ENCODE results near the gene LIPC. TPM values are rescaled to one million over a fixed set of nuclear protein-coding genes. Genes with fewer than 3 reads are reported as not detected.

LIPC gene
- total and polyA plus RNA-seq, 8 donors, result 0.69 to 5.5 (median 1.5) TPM

DNA sequence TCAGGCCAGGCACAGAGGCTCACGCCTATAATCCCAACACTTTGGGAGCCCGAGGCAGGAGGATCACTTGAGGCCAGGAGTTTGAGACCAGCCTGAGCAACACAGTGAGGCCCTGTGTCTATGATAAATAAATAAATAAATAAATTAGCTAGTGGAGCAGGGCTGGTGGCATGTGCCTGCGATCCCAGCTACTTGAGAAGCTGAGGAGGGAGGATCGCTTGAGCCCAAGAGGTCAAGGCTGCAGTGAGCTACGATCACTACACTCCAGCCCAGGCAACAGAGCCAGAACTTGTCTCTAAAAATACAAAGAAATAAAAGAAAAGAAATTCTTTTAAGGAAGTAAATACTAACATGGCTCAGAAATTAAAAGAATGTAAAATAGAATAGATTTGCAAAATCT lies 91.8 kb downstream of the LIPC start:
- ATAC-seq, result no peak
- H3K27me3 ChIP-seq, result no peaks in the 10 kb centered on the region
- H3K9me3 ChIP-seq, result no peaks in the 10 kb centered on the region
- 93% methylated on average over 5 of the region's 5 CpGs for WGBS, 2 donors
- H3K36me3 ChIP-seq, result no peaks in the 10 kb centered on the region
- FAIRE-seq, result no peak
- intact Hi-C loops (cut with DNase I), result no loop called here
- no peak overlapping the region for H3K4me3 ChIP-seq
- H3K27ac ChIP-seq, result peak overlapping the region in 1 of 4 donors; percentile 10
- H3K4me1 ChIP-seq, result peaks cover 16 to 29% (median 18%) of the 10 kb centered on the region in 3 donors
- no peak for DNase-seq
- TF ChIP-seq, protein P1, sequence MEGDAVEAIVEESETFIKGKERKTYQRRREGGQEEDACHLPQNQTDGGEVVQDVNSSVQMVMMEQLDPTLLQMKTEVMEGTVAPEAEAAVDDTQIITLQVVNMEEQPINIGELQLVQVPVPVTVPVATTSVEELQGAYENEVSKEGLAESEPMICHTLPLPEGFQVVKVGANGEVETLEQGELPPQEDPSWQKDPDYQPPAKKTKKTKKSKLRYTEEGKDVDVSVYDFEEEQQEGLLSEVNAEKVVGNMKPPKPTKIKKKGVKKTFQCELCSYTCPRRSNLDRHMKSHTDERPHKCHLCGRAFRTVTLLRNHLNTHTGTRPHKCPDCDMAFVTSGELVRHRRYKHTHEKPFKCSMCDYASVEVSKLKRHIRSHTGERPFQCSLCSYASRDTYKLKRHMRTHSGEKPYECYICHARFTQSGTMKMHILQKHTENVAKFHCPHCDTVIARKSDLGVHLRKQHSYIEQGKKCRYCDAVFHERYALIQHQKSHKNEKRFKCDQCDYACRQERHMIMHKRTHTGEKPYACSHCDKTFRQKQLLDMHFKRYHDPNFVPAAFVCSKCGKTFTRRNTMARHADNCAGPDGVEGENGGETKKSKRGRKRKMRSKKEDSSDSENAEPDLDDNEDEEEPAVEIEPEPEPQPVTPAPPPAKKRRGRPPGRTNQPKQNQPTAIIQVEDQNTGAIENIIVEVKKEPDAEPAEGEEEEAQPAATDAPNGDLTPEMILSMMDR (IDR thresholded peaks at IDR 0.05), result no peak

DNA sequence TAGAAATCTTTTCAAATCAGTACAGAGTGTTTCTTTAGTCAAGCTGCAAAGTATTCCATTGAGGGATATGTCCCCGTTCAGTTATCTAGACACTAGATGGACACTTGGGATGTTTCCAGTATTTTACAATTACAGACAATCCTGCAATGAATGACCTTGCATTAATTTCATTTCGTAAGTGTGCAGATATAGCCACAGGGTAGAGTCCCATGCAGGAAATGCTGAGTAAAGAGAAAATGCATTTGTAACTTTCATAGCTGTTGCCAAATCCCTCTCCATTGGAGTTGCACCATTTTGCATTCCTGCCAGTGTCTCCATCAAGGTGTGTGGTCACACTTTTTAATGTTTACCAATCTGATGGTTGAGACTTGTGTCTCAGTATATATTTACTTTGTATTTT lies 92.5 kb downstream of the LIPC start:
- intact Hi-C loops (cut with DNase I), result no loop called here
- H3K4me3 ChIP-seq, result no peak overlapping the region
- H3K4me1 ChIP-seq, result peaks cover 18 to 35% (median 21%) of the 10 kb centered on the region in 3 donors
- FAIRE-seq (no peak), DNase-seq (no peak), ATAC-seq (no peak)
- TF ChIP-seq, protein P1 (IDR thresholded peaks at IDR 0.05), result no peak
- H3K27me3 ChIP-seq, result no peaks in the 10 kb centered on the region
- WGBS, 2 donors, result 8 to 14% methylated on average over 2 of the region's 2 CpGs
- H3K9me3 ChIP-seq, result no peaks in the 10 kb centered on the region
- H3K27ac ChIP-seq, result no peak overlapping the region
- H3K36me3 ChIP-seq, result no peaks in the 10 kb centered on the region

DNA sequence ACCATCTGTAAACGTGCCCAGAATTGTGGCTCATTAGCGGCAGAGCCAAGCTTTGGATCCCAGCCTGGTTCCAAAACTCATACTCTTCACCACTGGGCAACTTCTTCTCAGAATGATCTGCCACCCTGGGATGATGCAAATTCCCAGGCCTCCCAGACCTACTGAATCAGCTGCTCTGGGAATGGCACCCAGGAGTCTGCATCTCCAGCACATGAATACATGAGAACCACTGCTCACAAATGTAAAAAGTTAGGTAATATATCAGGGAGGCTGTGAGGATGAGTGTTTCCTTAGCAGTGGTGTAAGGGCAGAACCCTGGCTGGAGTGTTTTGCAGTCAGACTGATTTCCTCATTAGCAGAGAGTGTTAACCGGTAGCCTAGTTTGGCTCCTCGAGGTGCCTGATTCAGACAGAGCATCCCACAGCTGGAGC lies 94.2 kb downstream of the LIPC start:
- no peaks in the 10 kb centered on the region for H3K9me3 ChIP-seq
- FAIRE-seq (no peak), ATAC-seq (no peak), DNase-seq (no peak)
- H3K36me3 ChIP-seq, result no peaks in the 10 kb centered on the region
- H3K27me3 ChIP-seq, result no peaks in the 10 kb centered on the region
- peak overlapping the region in 1 of 4 donors; percentile 80 for H3K27ac ChIP-seq
- 69% methylated on average over 4 of the region's 4 CpGs for WGBS, 2 donors
- intact Hi-C loops (cut with DNase I), result no loop called here
- H3K4me3 ChIP-seq, result no peak overlapping the region
- TF ChIP-seq, protein P1 (IDR thresholded peaks at IDR 0.05), result no peak
- H3K4me1 ChIP-seq, result peaks cover 18 to 36% (median 21%) of the 10 kb centered on the region in 3 donors

DNA sequence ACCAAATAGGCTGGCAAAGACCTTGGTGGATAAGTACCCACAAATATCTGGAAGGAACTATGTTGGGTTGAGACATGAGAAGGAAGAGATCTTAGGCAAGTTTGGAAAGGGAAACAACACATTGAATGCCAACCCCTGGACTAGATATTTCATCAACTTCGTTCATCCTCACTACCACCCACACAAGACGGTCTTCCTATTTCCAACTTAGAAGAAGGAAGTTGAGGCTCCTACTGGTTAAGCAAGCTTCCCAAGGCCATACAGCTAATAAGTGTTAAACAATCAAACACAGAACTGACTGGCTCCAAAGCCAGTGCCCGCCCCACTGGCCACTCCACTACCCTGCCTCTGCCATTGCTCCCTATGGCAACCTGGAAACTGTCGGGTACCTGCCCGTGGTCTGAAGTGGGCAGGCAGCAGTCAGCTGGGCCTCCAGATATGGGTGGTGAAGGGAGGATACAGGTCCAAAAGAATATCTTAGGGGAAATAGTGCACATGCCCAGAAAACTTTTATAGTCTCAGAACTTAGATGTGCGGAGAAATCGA lies 94.9 kb downstream of the LIPC start:
- no peak for DNase-seq
- intact Hi-C loops (cut with DNase I), result no loop called here
- Histone ChIP-seq H3K36me3 (no peaks in the 10 kb centered on the region), H3K27ac (peak overlapping the region; percentile 24 to 83 (median 55)), H3K4me1 (peaks cover 18 to 36% (median 21%) of the 10 kb centered on the region in 3 donors), H3K9me3 (no peaks in the 10 kb centered on the region), H3K4me3 (no peak overlapping the region), H3K27me3 (no peaks in the 10 kb centered on the region)
- 70 to 76% methylated on average over 7 of the region's 7 CpGs for WGBS, 2 donors
- no peak for FAIRE-seq
- peak in 2 of 4 donors; percentile 9 to 21 for ATAC-seq
- TF ChIP-seq, protein P1 (IDR thresholded peaks at IDR 0.05), result no peak

DNA sequence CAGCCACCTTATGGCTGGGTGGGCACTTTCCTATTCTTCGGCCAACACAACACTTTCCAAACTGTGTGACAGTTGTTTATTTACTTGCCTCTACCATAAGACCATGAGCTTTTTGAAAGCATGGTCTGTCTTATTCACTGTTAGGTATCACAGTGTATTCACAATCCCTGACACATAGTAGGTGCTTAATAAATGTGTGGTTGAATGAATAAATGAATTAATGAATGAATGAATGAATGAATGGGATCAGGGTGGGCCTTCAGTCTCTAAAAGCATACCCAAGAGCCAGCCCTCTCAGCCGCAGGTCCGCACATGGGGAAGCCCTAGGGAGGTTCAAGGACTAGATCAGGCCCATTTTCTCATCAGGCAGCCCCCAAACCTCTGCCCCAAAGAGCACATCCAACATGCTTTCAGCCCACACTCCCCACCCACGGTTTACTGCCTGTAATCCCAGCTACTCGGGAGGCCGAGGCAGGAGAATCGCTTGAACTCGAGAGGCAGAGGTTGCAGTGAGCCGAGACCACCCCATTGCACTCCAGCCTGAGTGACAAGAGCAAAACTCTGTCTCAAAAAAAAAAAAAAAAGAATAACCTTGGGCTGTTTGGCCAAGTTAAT lies 95.9 kb downstream of the LIPC start:
- FAIRE-seq, result no peak
- peak overlapping the region; percentile 24 to 83 (median 60) for H3K27ac ChIP-seq
- TF ChIP-seq, protein P1 (IDR thresholded peaks at IDR 0.05), result no peak
- WGBS, 2 donors, result 23 to 35% methylated on average over 9 of the region's 9 CpGs
- peak in 1 of 4 donors; percentile 4 for ATAC-seq
- DNase-seq, result peak in 1 of 6 donors; percentile 37
- H3K27me3 ChIP-seq, result no peaks in the 10 kb centered on the region
- peak overlapping the region in 1 of 4 donors; percentile 19 for H3K4me3 ChIP-seq
- no peaks in the 10 kb centered on the region for H3K9me3 ChIP-seq
- intact Hi-C loops (cut with DNase I), result no loop called here
- peaks cover 18 to 36% (median 21%) of the 10 kb centered on the region in 3 donors for H3K4me1 ChIP-seq
- no peaks in the 10 kb centered on the region for H3K36me3 ChIP-seq

All from pancreas (tissue), 10 donors.